HepG2 (cell line): Measurements from ENCODE around the gene DELE1. TPM values are rescaled to one million over a fixed set of nuclear protein-coding genes. Genes with fewer than 3 reads are reported as not detected.
"Not testable (repeated sequence)": the region's sequence is repeated elsewhere in the genome, so short reads cannot be mapped to it uniquely, and the experiment has no call there.

Experiments used
- ATAC-seq: fragments of 200-7000 bp; cut with Tn5 transposase; 3 replicates; pipeline ENCODE4 v1.9.1; 2020; ENCODE audit warnings: mild to moderate bottlenecking, moderate library complexity
- BruUV-seq: library from RNA; stranded (reverse); fragments of 400-500 nt; replicated peaks from 2 replicates; lab custom pipeline; 2021; lab: Mats Ljungman, UMichigan
- CTCF ChIA-PET: fragments of 300-600 bp; formaldehyde crosslinking; extraction: SDS; loops from one replicate; lab custom pipeline; 2021; ENCODE audit warnings: low total read pairs, inconsistent platforms, low intra/inter-chr PET ratio; lab: Yijun Ruan, JAX
- POLR2A ChIA-PET: fragments of 350-600 bp; sonication (Branson Sonifier 250); formaldehyde crosslinking; loops from one replicate; lab custom pipeline; 2020; ENCODE audit warnings: antibody characterized with exemption, inconsistent platforms; lab: Yijun Ruan, JAX
- DNase-seq: peaks from one replicate; pipeline ENCODE4 v3.0.0-alpha.2; 2015; ENCODE audit warnings: low spot score
- FAIRE-seq: peaks from 3 replicates; lab custom pipeline; 2011; peaks lifted over from hg19 to GRCh38; lab: Jason Lieb, UNC
- H2AFZ ChIP-seq: one replicate; pipeline ENCODE4 v1.6.1; 2011; ENCODE audit warnings: low read length, inconsistent platforms
- H3K27ac ChIP-seq: fragments of 300-600 bp; 3 replicates; pipeline ENCODE4 v1.8.0; 2011; ENCODE audit warnings: mixed run types, mild to moderate bottlenecking, mixed read lengths, low read length, inconsistent platforms; ENCODE audit not compliant: insufficient read depth; ENCODE audit errors: extremely low read length
- H3K27me3 ChIP-seq, 2 experiments: fragments of 200-600 bp in 1 of 2; 2 replicates in 1 of 2; 3 replicates in 1 of 2; pipeline versions ENCODE4 v1.6.0 to v1.8.0; 2011; ENCODE audit warnings: low read length in 2 of 2, mild to moderate bottlenecking in 2 of 2, moderate library complexity in 2 of 2, inconsistent platforms in 1 of 2; ENCODE audit not compliant: insufficient read depth in 2 of 2, control insufficient read depth in 1 of 2
- H3K36me3 ChIP-seq, 2 experiments: fragments of 200-600 bp in 1 of 2; replicated peaks in 1 of 2; 2 replicates in 1 of 2; 3 replicates in 1 of 2; pipeline versions ENCODE4 v1.5.1 to v1.8.0; 2011; ENCODE audit warnings: low read length in 2 of 2, inconsistent platforms in 1 of 2; ENCODE audit not compliant: insufficient read depth in 2 of 2, control insufficient read depth in 1 of 2
- H3K4me1 ChIP-seq: 2 replicates; pipeline ENCODE4 v1.5.1; 2012; ENCODE audit warnings: low read length, inconsistent platforms; ENCODE audit not compliant: insufficient read depth
- H3K4me2 ChIP-seq: 2 replicates; pipeline ENCODE4 v1.6.0; 2011; ENCODE audit warnings: low read depth, low read length, inconsistent platforms
- H3K4me3 ChIP-seq, 3 experiments: fragments of 200-600 bp in 1 of 3; sonication (generic), shearing (Covaris generic) in 1 of 3; replicated peaks in 1 of 3; 2 replicates each; pipeline ENCODE4 v1.5.1; 2011 to 2016; ENCODE audit warnings: low read length in 3 of 3, inconsistent platforms in 2 of 3, low read depth in 2 of 3, mild to moderate bottlenecking in 2 of 3, control low read depth in 1 of 3, mixed read lengths in 1 of 3; ENCODE audit not compliant: insufficient read depth in 1 of 3
- H3K79me2 ChIP-seq: one replicate; pipeline ENCODE4 v1.6.1; 2011; ENCODE audit warnings: low read length, inconsistent platforms; ENCODE audit not compliant: insufficient read depth
- H3K9ac ChIP-seq: 2 replicates; pipeline ENCODE4 v1.6.0; 2011; ENCODE audit warnings: mild to moderate bottlenecking, low read depth, low read length, inconsistent platforms; ENCODE audit not compliant: insufficient read depth
- H3K9me3 ChIP-seq: 2 replicates; pipeline ENCODE4 v1.5.1; 2012; ENCODE audit warnings: mild to moderate bottlenecking, low read length
- H4K20me1 ChIP-seq: 2 replicates; pipeline ENCODE4 v1.6.0; 2011; ENCODE audit warnings: inconsistent platforms, mild to moderate bottlenecking, low read length, moderate library complexity; ENCODE audit not compliant: insufficient read depth
- BCL6 ChIP-seq: IDR thresholded peaks from 2 replicates; pipeline ENCODE4 v1.6.1; 2016; ENCODE audit warnings: missing genetic modification reagents, missing compliant biosample characterization
- CTCF ChIP-seq: sonication (generic); formaldehyde crosslinking; IDR thresholded peaks from 2 replicates; pipeline ENCODE4 v1.5.0; 2020; ENCODE audit warnings: mild to moderate bottlenecking, missing genetic modification reagents, moderate library complexity
- LBX2 ChIP-seq: sonication (generic); formaldehyde crosslinking; IDR thresholded peaks from 2 replicates; pipeline ENCODE4 v1.5.0; 2020; ENCODE audit warnings: missing genetic modification reagents, mild to moderate bottlenecking, borderline replicate concordance
- STAG1 ChIP-seq: sonication (generic); formaldehyde crosslinking; IDR thresholded peaks from 2 replicates; pipeline ENCODE4 v1.4.0; 2020; ENCODE audit warnings: missing genetic modification reagents
- ZNF44 ChIP-seq: sonication (generic); formaldehyde crosslinking; IDR thresholded peaks from 2 replicates; pipeline ENCODE4 v1.5.1; 2020; ENCODE audit warnings: mild to moderate bottlenecking, missing genetic modification reagents
- WGBS: methylation state at CpG from one replicate; pipeline ENCODE4 v1.1.6; 2017; ENCODE audit warnings: low lambda C conversion rate; 5-methylcytosine and 5-hydroxymethylcytosine counted together
- in situ Hi-C: cut with HindIII; loops from 2 replicates; pipeline ENCODE4 v1.10.0; 2017; ENCODE audit warnings: low pct_unique_long_range_greater_than_20kb; ENCODE audit not compliant: extremely low pct_ligation_motif_present
- intact Hi-C: fragments of 100-400 bp; cut with micrococcal nuclease; formaldehyde crosslinking; loops from one replicate; pipeline ENCODE4 v1.10.0; 2022; ENCODE audit not compliant: unreplicated experiment
- polyA plus RNA-seq, 8 experiments: library from polyadenylated mRNA; depleted of rRNA in 3 of 8; stranded (reverse) in 7 of 8; unstranded in 1 of 8; fragments of >200 nt; fragmentation: Illumina TruSeq in 4 of 8; extraction: Trizol in 4 of 8; gene quantifications; 2 replicates each; pipeline versions ENCODE4 v1.2.1 to v1.2.3, GENCODE V29; 2011 to 2016; ENCODE audit warnings: low read depth in 4 of 8, missing spikeins in 1 of 8, mixed read lengths in 1 of 8; ENCODE audit not compliant: insufficient read depth in 1 of 8
- total RNA-seq, 5 experiments: library from RNA; depleted of rRNA; stranded (reverse); fragments of >200 nt; fragmentation: Illumina TruSeq; extraction: Trizol; gene quantifications; 2 replicates each; pipeline ENCODE4 v1.2.3, GENCODE V29; 2016; ENCODE audit warnings: low read depth in 1 of 5

The DELE1 gene
- total and polyA plus RNA-seq, 2 of the 13 experiments (the other 11 are each of a cell fraction or from before 2014, with no cell fraction given), result 57.5 to 90.3 TPM

- H3K9ac ChIP-seq, result no peak overlapping the region
- CTCF ChIA-PET, result interaction anchor here (0.7 to 2.3 kb wide), 2 partner anchors 56 to 71 kb away, joined by 3 to 17 read pairs; no protein-coding TSS in a partner anchor
- FAIRE-seq, result no peak
- H3K27me3 ChIP-seq, result no peaks in the 10 kb centered on the region
- POLR2A ChIA-PET, result no interaction called here
- in situ Hi-C loops (no loop called here), intact Hi-C loops (loop anchor here (1.0 kb wide), 1 partner anchor 71 kb away; no protein-coding TSS in a partner anchor)
- no peak overlapping the region for H3K27ac ChIP-seq
- no peak for TF ChIP-seq ZNF44 (CRISPR knock-in tag)
- TF ChIP-seq CTCF (CRISPR knock-in tag), result peak; percentile 43
- no peak for TF ChIP-seq LBX2 (CRISPR knock-in tag)
- TF ChIP-seq STAG1 (CRISPR knock-in tag), result peak; percentile 54
- TF ChIP-seq BCL6 (CRISPR knock-in tag), result no peak
- ATAC-seq, result 0 out of 3 replicates have a peak, but pooled peaks have one; percentile 44
- H3K4me2 ChIP-seq, result no peak overlapping the region
- H2AFZ ChIP-seq, result no peak overlapping the region
- BruUV-seq, result no TSS peak
- no peak overlapping the region for H3K4me3 ChIP-seq
- H3K36me3 ChIP-seq, result no peaks in the 10 kb centered on the region
- WGBS, result 16% methylated on average over 3 of the region's 3 CpGs
- H3K9me3 ChIP-seq, result no peaks in the 10 kb centered on the region
- no peak for DNase-seq
- H3K79me2 ChIP-seq, result no peaks in the 10 kb centered on the region
- H3K4me1 ChIP-seq, result no peaks in the 10 kb centered on the region
- no peaks in the 10 kb centered on the region for H4K20me1 ChIP-seq
These were observed 34.3 kb upstream of the DELE1 start for GRCh38 chr5:141889282-141889871.

GRCh38 chr5:141890429-141890828, 33.2 kb upstream of the DELE1 start:
- DNase-seq, H3K79me2 ChIP-seq, H3K27ac ChIP-seq, H3K4me1 ChIP-seq, H3K4me3 ChIP-seq, H3K9ac ChIP-seq, intact Hi-C loops, in situ Hi-C loops, ATAC-seq, POLR2A ChIA-PET, H3K27me3 ChIP-seq, H4K20me1 ChIP-seq, H3K36me3 ChIP-seq, BruUV-seq, FAIRE-seq, H3K4me2 ChIP-seq, H2AFZ ChIP-seq, H3K9me3 ChIP-seq: not testable (repeated sequence)
- 0% methylated on average over 2 of the region's 2 CpGs for WGBS
- CTCF ChIA-PET, result interaction anchor here (2.3 kb wide), 1 partner anchor 70 kb away, joined by 17 read pairs; no protein-coding TSS in a partner anchor
